Breast epithelium (tissue), 4 donors: ENCODE measurements around the gene ZNF775. TPM values are rescaled to one million over a fixed set of nuclear protein-coding genes. Genes with fewer than 3 reads are reported as not detected.

Experiments used
- DNase-seq, 2 donors: peaks; one replicate each; pipeline ENCODE4 v3.0.0-alpha.2; 2019; ENCODE audit warnings: low spot score in 2 of 2
- H3K27ac ChIP-seq, 2 donors: fragments of 200-600 bp; sonication (generic) in 1 of 2; one replicate each; pipeline ENCODE4 v1.5.1; 2016 to 2019; ENCODE audit warnings: mild to moderate bottlenecking in 1 of 2
- H3K27me3 ChIP-seq, 2 donors: fragments of 200-600 bp; sonication (generic) in 1 of 2; one replicate each; pipeline versions ENCODE4 v1.5.1 to v1.6.0; 2017 to 2019; ENCODE audit warnings: control low read depth in 1 of 2, mild to moderate bottlenecking in 1 of 2
- H3K36me3 ChIP-seq: fragments of 200-600 bp; one replicate; pipeline ENCODE4 v1.5.1; 2019
- H3K4me1 ChIP-seq, 2 donors: fragments of 200-600 bp; sonication (generic); one replicate each; pipeline ENCODE4 v1.5.1; 2016 to 2019; ENCODE audit warnings: control low read depth in 1 of 2
- H3K4me3 ChIP-seq, 3 donors: fragments of 200-600 bp; sonication (generic); 1 replicate in 2 of 3; 2 replicates in 1 of 3; pipeline ENCODE4 v1.5.1; 2016 to 2019; ENCODE audit warnings: mild to moderate bottlenecking in 3 of 3, moderate library complexity in 2 of 3
- H3K9me3 ChIP-seq, 2 donors: fragments of 200-600 bp; sonication (generic) in 1 of 2; one replicate each; pipeline ENCODE4 v1.5.1; 2016 to 2019; ENCODE audit warnings: control low read depth in 1 of 2
- CTCF ChIP-seq, 3 donors: fragments of 450-650 bp; IDR thresholded peaks; one replicate each; pipeline ENCODE4 v1.5.1; 2016 to 2017; ENCODE audit warnings: antibody characterized with exemption in 3 of 3, mild to moderate bottlenecking in 3 of 3, moderate library complexity in 3 of 3
- POLR2A ChIP-seq: fragments of 450-650 bp; IDR thresholded peaks from one replicate; pipeline ENCODE4 v1.6.1; 2016; ENCODE audit warnings: antibody characterized with exemption, mild to moderate bottlenecking, moderate library complexity
- POLR2AphosphoS5 ChIP-seq, 3 donors: sonication (generic); formaldehyde crosslinking; IDR thresholded peaks; one replicate each; pipeline ENCODE4 v1.6.1; 2017; ENCODE audit warnings: antibody characterized with exemption in 3 of 3
- intact Hi-C: fragments of 100-400 bp; cut with DNase I; formaldehyde crosslinking; loops from one replicate; pipeline ENCODE4 v1.15.1; 2023; ENCODE audit warnings: low total_unique reads
- total RNA-seq, 3 donors: library from RNA; depleted of rRNA; stranded (reverse); fragments of >200 nt; gene quantifications; one replicate each; pipeline ENCODE4 v1.1.0, GENCODE V29; 2016

Gene ZNF775
- total RNA-seq, 3 donors from 2014 or later: 1.9 to 5.7 (median 4.6) TPM

- Histone ChIP-seq H3K36me3 (no peaks in the 10 kb centered on the region), H3K27me3 (no peaks in the 10 kb centered on the region), H3K4me3 (no peak overlapping the region), H3K9me3 (no peaks in the 10 kb centered on the region), H3K27ac (no peak overlapping the region), H3K4me1 (no peaks in the 10 kb centered on the region)
- TF ChIP-seq POLR2A (no peak), CTCF (IDR thresholded peaks at IDR 0.05) (no peak), POLR2AphosphoS5 (IDR thresholded peaks at IDR 0.05) (no peak)
- intact Hi-C loops: no loop called here
- no peak for DNase-seq
Observed at GRCh38 chr7:150389532-150389816, 10.3 kb downstream of the ZNF775 start.

GRCh38 chr7:150390205-150390604, 11.1 kb downstream of the ZNF775 start:
- Histone ChIP-seq H3K9me3 (no peaks in the 10 kb centered on the region), H3K27me3 (no peaks in the 10 kb centered on the region), H3K4me1 (no peaks in the 10 kb centered on the region), H3K36me3 (no peaks in the 10 kb centered on the region), H3K4me3 (no peak overlapping the region), H3K27ac (no peak overlapping the region)
- intact Hi-C loops: no loop called here
- no peak for TF ChIP-seq POLR2A
- TF ChIP-seq CTCF (IDR thresholded peaks at IDR 0.05): no peak
- TF ChIP-seq POLR2AphosphoS5 (IDR thresholded peaks at IDR 0.05): no peak
- DNase-seq: no peak

- Histone ChIP-seq H3K27me3 (no peaks in the 10 kb centered on the region), H3K36me3 (no peaks in the 10 kb centered on the region), H3K9me3 (no peaks in the 10 kb centered on the region), H3K4me3 (no peak overlapping the region), H3K27ac (no peak overlapping the region), H3K4me1 (no peaks in the 10 kb centered on the region)
- intact Hi-C loops: no loop called here
- no peak for DNase-seq
- no peak for TF ChIP-seq POLR2A
Observed at GRCh38 chr7:150393325-150393724, 14.2 kb downstream of the ZNF775 start.

- Histone ChIP-seq H3K9me3 (no peaks in the 10 kb centered on the region), H3K27me3 (no peaks in the 10 kb centered on the region), H3K4me3 (no peak overlapping the region), H3K27ac (no peak overlapping the region), H3K4me1 (no peaks in the 10 kb centered on the region), H3K36me3 (no peaks in the 10 kb centered on the region)
- intact Hi-C loops: no loop called here
- TF ChIP-seq POLR2A (no peak), CTCF (IDR thresholded peaks at IDR 0.05) (no peak), POLR2AphosphoS5 (IDR thresholded peaks at IDR 0.05) (no peak)
- DNase-seq: no peak
Observed at GRCh38 chr7:150396426-150396825, 17.3 kb downstream of the ZNF775 start.

- H3K4me3 ChIP-seq: no peak overlapping the region
- no peaks in the 10 kb centered on the region for H3K36me3 ChIP-seq
- intact Hi-C loops: no loop called here
- no peaks in the 10 kb centered on the region for H3K4me1 ChIP-seq
- H3K9me3 ChIP-seq: no peaks in the 10 kb centered on the region
- H3K27ac ChIP-seq: no peak overlapping the region
- no peaks in the 10 kb centered on the region for H3K27me3 ChIP-seq
- TF ChIP-seq CTCF (IDR thresholded peaks at IDR 0.05) (no peak), POLR2AphosphoS5 (IDR thresholded peaks at IDR 0.05) (no peak), POLR2A (no peak)
- DNase-seq: no peak
Observed at GRCh38 chr7:150396851-150397260, 17.7 kb downstream of the ZNF775 start.
